DMS 273 (cell line): ENCODE measurements around the gene VANGL1.
A peak's percentile ranks its signal among the peaks of the same experiment; 100 is the strongest.

Experiments
- DNase-seq: peaks from one replicate; lab custom pipeline; 2025; ENCODE audit not compliant: unreplicated experiment; lab: John Stamatoyannopoulos, UW

Gene VANGL1

GRCh38 chr1:115701090-115701489 is 59.3 kb downstream of the VANGL1 start:
- no peak for DNase-seq

GRCh38 chr1:115702959-115703358 is 61.2 kb downstream of the VANGL1 start:
- DNase-seq = no peak

GRCh38 chr1:115705085-115705951 is 63.5 kb downstream of the VANGL1 start:
- DNase-seq = no peak

GRCh38 chr1:115705963-115706362 is 64.2 kb downstream of the VANGL1 start:
- DNase-seq = no peak

- peak; percentile 74 for DNase-seq
Measured at GRCh38 chr1:115706587-115707425, 65.0 kb downstream of the VANGL1 start.

- peak; percentile 46 for DNase-seq
Measured at GRCh38 chr1:115710859-115711624, 69.3 kb downstream of the VANGL1 start.

- no peak for DNase-seq
Measured at GRCh38 chr1:115712911-115713609, 71.3 kb downstream of the VANGL1 start.

- no peak for DNase-seq
Measured at GRCh38 chr1:115713906-115714305, 72.1 kb downstream of the VANGL1 start.

GRCh38 chr1:115714572-115715141 is 72.9 kb downstream of the VANGL1 start:
- no peak for DNase-seq

- DNase-seq = peak; percentile 72
Measured at GRCh38 chr1:115717541-115717940, 75.8 kb downstream of the VANGL1 start.

- no peak for DNase-seq
Measured at GRCh38 chr1:115718011-115718754, 76.4 kb downstream of the VANGL1 start.

- no peak for DNase-seq
Measured at GRCh38 chr1:115719285-115719684, 77.5 kb downstream of the VANGL1 start.

- DNase-seq = no peak
Measured at GRCh38 chr1:115722221-115722620, 80.5 kb downstream of the VANGL1 start.

GRCh38 chr1:115723756-115724155 is 82.0 kb downstream of the VANGL1 start:
- DNase-seq = no peak

GRCh38 chr1:115725600-115725999 is 83.8 kb downstream of the VANGL1 start:
- DNase-seq = no peak

GRCh38 chr1:115726161-115726560 is 84.4 kb downstream of the VANGL1 start:
- no peak for DNase-seq

GRCh38 chr1:115726570-115726969 is 84.8 kb downstream of the VANGL1 start:
- DNase-seq = no peak

- DNase-seq = no peak
Measured at GRCh38 chr1:115727706-115728249, 86.0 kb downstream of the VANGL1 start.

GRCh38 chr1:115728341-115728740 is 86.6 kb downstream of the VANGL1 start:
- DNase-seq = no peak
